ENCODE results near the gene SIVA1. TPM values are rescaled to one million over a fixed set of nuclear protein-coding genes. Genes with fewer than 3 reads are reported as not detected.

The SIVA1 gene
- total RNA-seq, 1 experiment from 2014 or later = 85.8 TPM

DNA sequence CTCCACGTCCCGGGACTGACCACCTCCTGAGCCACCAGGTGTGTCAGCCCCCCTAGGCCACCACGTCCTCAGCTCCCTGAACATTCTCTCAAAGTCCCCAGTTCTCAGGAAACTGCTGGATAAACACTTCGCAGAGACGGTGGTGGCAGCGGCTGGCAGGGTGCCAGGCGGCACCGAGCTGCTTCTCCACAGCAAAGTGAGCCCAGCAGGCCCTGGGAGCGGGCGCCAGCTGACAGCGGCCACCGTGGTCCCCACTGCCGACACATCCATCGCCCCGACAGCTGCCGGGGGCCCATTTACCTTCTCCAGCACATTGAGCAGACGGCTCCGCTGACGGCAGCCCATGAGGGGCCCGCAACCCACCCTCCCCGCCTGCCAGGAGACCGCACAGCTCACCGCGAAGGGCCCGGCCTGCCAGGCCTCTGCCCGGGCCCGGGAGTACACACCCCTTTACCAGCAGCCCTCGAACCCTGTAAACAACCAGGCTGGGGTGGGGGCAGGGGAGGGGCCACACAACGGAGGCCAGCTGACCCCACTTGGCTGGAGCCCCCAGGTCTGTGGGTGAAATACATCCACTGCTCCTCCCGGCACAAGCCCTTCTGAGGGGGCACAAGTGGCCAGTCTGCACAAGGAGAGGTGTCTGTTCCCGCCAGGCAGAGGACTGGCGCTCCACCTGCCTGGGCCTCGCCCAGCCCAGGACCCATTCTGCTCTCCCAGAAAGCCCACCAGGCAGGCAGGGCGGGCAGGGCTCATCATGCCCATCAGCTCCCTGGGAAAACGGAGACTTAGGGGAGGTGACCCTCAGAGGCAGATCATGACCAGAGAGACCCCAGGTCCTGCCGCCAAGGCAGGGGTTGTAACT, 32.1 kb downstream of the SIVA1 start:
- BruUV-seq (replicated peaks) = no TSS peak
- H3K27me3 ChIP-seq (ENCODE audit: insufficient read depth, low read depth) = no peaks in the 10 kb centered on the region
- ChIA-PET CTCF (no interaction called here), POLR2A (ENCODE audit: unreplicated experiment) (no interaction called here)
- intact Hi-C loops (cut with micrococcal nuclease; ENCODE audit: unreplicated experiment) = no loop called here
- H3K9me2 ChIP-seq (ENCODE audit: insufficient read depth) = no peaks in the 10 kb centered on the region
- H3K4me3 ChIP-seq = no peak overlapping the region
- H3F3A ChIP-seq (ENCODE audit: insufficient read depth, low read depth) = no peaks in the 10 kb centered on the region
- H3K79me2 ChIP-seq (ENCODE audit: low read depth) = peaks cover 6% of the 10 kb centered on the region; the same call in 1 of the 2 replicates
- TF ChIP-seq, protein P1, sequence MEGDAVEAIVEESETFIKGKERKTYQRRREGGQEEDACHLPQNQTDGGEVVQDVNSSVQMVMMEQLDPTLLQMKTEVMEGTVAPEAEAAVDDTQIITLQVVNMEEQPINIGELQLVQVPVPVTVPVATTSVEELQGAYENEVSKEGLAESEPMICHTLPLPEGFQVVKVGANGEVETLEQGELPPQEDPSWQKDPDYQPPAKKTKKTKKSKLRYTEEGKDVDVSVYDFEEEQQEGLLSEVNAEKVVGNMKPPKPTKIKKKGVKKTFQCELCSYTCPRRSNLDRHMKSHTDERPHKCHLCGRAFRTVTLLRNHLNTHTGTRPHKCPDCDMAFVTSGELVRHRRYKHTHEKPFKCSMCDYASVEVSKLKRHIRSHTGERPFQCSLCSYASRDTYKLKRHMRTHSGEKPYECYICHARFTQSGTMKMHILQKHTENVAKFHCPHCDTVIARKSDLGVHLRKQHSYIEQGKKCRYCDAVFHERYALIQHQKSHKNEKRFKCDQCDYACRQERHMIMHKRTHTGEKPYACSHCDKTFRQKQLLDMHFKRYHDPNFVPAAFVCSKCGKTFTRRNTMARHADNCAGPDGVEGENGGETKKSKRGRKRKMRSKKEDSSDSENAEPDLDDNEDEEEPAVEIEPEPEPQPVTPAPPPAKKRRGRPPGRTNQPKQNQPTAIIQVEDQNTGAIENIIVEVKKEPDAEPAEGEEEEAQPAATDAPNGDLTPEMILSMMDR (conservative IDR thresholded peaks at IDR 0.05) = no peak
- no peak for TF ChIP-seq EZH2 (IDR thresholded peaks at IDR 0.05; ENCODE audit: low read depth)
- H2AFZ ChIP-seq = no peak overlapping the region
- H3K36me3 ChIP-seq (ENCODE audit: low read depth) = no peaks in the 10 kb centered on the region
- H3K4me1 ChIP-seq (replicated peaks; ENCODE audit: insufficient read depth) = no peaks in the 10 kb centered on the region
- H4K20me1 ChIP-seq (ENCODE audit: insufficient read depth) = peaks cover 21% of the 10 kb centered on the region
- no peaks in the 10 kb centered on the region for H3K9me3 ChIP-seq (ENCODE audit: insufficient read depth, low read depth)
- no peak overlapping the region for H3K4me2 ChIP-seq
- DNase-seq = no peak
- no peak overlapping the region for H3K27ac ChIP-seq

DNA sequence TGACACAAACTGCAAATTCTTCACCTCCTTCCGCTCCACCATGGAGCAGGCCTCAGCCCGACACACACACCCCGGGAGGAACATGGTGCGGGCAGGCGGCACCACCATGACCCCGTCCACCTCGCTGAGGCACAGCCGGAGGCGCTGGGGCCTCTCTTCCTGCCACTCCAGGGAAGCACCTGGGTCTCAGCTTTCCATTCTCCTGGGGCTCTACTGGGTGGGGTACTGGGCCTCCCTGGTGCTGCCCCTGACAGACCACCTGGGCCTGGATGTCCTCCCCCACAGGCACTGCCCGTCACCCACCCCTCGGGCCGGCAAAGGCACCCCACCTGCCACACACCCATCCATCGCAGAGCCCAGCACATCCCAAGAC, 32.7 kb downstream of the SIVA1 start:
- no peaks in the 10 kb centered on the region for H3F3A ChIP-seq (ENCODE audit: insufficient read depth, low read depth)
- no peaks in the 10 kb centered on the region for H3K36me3 ChIP-seq (ENCODE audit: low read depth)
- no peaks in the 10 kb centered on the region for H3K4me1 ChIP-seq (replicated peaks; ENCODE audit: insufficient read depth)
- peaks cover 21% of the 10 kb centered on the region; the same call in 1 of the 2 replicates for H4K20me1 ChIP-seq (ENCODE audit: insufficient read depth)
- intact Hi-C loops (cut with micrococcal nuclease; ENCODE audit: unreplicated experiment) = no loop called here
- POLR2A ChIA-PET (ENCODE audit: unreplicated experiment) = no interaction called here
- H3K9me3 ChIP-seq (ENCODE audit: insufficient read depth, low read depth) = no peaks in the 10 kb centered on the region
- TF ChIP-seq, protein P1 (conservative IDR thresholded peaks at IDR 0.05) = no peak
- TF ChIP-seq EZH2 (IDR thresholded peaks at IDR 0.05; ENCODE audit: low read depth) = no peak
- CTCF ChIA-PET = no interaction called here
- no peaks in the 10 kb centered on the region for H3K27me3 ChIP-seq (ENCODE audit: insufficient read depth, low read depth)
- DNase-seq = no peak
- H3K9me2 ChIP-seq (ENCODE audit: insufficient read depth) = no peaks in the 10 kb centered on the region
- H3K4me2 ChIP-seq = no peak overlapping the region
- no peak overlapping the region for H2AFZ ChIP-seq
- no peak overlapping the region for H3K27ac ChIP-seq
- no peak overlapping the region for H3K4me3 ChIP-seq
- H3K79me2 ChIP-seq (ENCODE audit: low read depth) = peaks cover 6% of the 10 kb centered on the region; the same call in 1 of the 2 replicates
- no TSS peak for BruUV-seq (replicated peaks)

DNA sequence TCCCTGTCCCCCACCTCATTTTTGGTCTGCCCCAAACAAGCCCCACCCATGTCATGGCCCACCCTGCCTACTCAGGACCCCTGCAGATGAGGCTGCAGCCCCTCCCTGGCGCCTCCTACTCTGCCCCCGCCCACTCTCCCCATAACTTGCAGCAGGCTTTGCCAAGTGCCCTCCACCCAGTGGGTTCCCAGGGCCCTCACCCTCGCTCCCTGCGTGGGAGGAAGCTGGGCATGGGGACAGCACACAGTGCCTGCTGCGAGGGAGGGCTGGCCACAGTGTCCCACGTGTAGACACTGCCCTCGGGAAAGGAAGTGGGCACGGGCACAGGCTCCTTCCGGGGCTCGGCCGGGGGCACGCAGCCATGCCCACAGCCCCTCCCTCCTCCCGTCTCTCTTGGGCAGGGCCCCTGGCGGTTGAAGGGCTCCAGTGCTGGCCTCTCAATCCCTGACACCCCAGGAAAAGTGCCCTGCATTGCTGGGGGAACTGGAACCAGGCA, 33.2 kb downstream of the SIVA1 start:
- no peak overlapping the region for H3K4me3 ChIP-seq
- DNase-seq = no peak
- H3K9me2 ChIP-seq (ENCODE audit: insufficient read depth) = no peaks in the 10 kb centered on the region
- no TSS peak for BruUV-seq (replicated peaks)
- peaks cover 11% of the 10 kb centered on the region for H3K79me2 ChIP-seq (ENCODE audit: low read depth)
- POLR2A ChIA-PET (ENCODE audit: unreplicated experiment) = no interaction called here
- H2AFZ ChIP-seq = no peak overlapping the region
- no peak overlapping the region for H3K4me2 ChIP-seq
- H3F3A ChIP-seq (ENCODE audit: insufficient read depth, low read depth) = no peaks in the 10 kb centered on the region
- H4K20me1 ChIP-seq (ENCODE audit: insufficient read depth) = peaks cover 20% of the 10 kb centered on the region; the same call in 1 of the 2 replicates
- no peaks in the 10 kb centered on the region for H3K9me3 ChIP-seq (ENCODE audit: insufficient read depth, low read depth)
- H3K36me3 ChIP-seq (ENCODE audit: low read depth) = no peaks in the 10 kb centered on the region
- H3K27ac ChIP-seq = no peak overlapping the region
- TF ChIP-seq, protein P1 (conservative IDR thresholded peaks at IDR 0.05) = no peak
- no peak for TF ChIP-seq EZH2 (IDR thresholded peaks at IDR 0.05; ENCODE audit: low read depth)
- intact Hi-C loops (cut with micrococcal nuclease; ENCODE audit: unreplicated experiment) = no loop called here
- CTCF ChIA-PET = no interaction called here
- no peaks in the 10 kb centered on the region for H3K4me1 ChIP-seq (replicated peaks; ENCODE audit: insufficient read depth)
- no peaks in the 10 kb centered on the region for H3K27me3 ChIP-seq (ENCODE audit: insufficient read depth, low read depth)
